ENCODE measurements around the gene PRIMPOL.

The PRIMPOL gene

GRCh38 chr4:184675821-184676492, 26.4 kb downstream of the PRIMPOL start:
- H3K27me3 ChIP-seq (ENCODE audit: control insufficient read depth in 5 of 5, insufficient read depth in 4 of 5, low read length in 5 of 5): no peaks in the 10 kb centered on the region
- H3K9ac ChIP-seq (ENCODE audit: low read length in 5 of 5): no peak overlapping the region
- H3K9me3 ChIP-seq (ENCODE audit: control insufficient read depth in 5 of 5, low read length in 5 of 5): no peaks in the 10 kb centered on the region
- no peak overlapping the region for H3K4me3 ChIP-seq (ENCODE audit: low read depth in 1 of 5, low read length in 5 of 5)
- H3K36me3 ChIP-seq (ENCODE audit: control insufficient read depth in 5 of 5, insufficient read depth in 5 of 5, low read length in 5 of 5): peaks cover 3 to 28% (median 24%) of the 10 kb centered on the region in 5 donors
- H3K4me1 ChIP-seq (ENCODE audit: control insufficient read depth in 5 of 5, insufficient read depth in 5 of 5, low read length in 5 of 5): peaks cover 2 to 7% (median 4%) of the 10 kb centered on the region in 5 donors
- no peak overlapping the region for H3K27ac ChIP-seq (ENCODE audit: low read depth, low read length)

GRCh38 chr4:184680698-184681097, 31.2 kb downstream of the PRIMPOL start:
- no peaks in the 10 kb centered on the region for H3K27me3 ChIP-seq (ENCODE audit: control insufficient read depth in 5 of 5, insufficient read depth in 4 of 5, low read length in 5 of 5)
- H3K9me3 ChIP-seq (ENCODE audit: control insufficient read depth in 5 of 5, low read length in 5 of 5): no peaks in the 10 kb centered on the region
- H3K9ac ChIP-seq (ENCODE audit: low read length in 5 of 5): no peak overlapping the region
- no peak overlapping the region for H3K27ac ChIP-seq (ENCODE audit: low read depth, low read length)
- peaks cover 0 to 8% (median 0%) of the 10 kb centered on the region in 5 donors for H3K36me3 ChIP-seq (ENCODE audit: control insufficient read depth in 5 of 5, insufficient read depth in 5 of 5, low read length in 5 of 5)
- H3K4me3 ChIP-seq (ENCODE audit: low read depth in 1 of 5, low read length in 5 of 5): no peak overlapping the region
- peaks cover 0 to 3% (median 0%) of the 10 kb centered on the region in 5 donors for H3K4me1 ChIP-seq (ENCODE audit: control insufficient read depth in 5 of 5, insufficient read depth in 5 of 5, low read length in 5 of 5)

DNA sequence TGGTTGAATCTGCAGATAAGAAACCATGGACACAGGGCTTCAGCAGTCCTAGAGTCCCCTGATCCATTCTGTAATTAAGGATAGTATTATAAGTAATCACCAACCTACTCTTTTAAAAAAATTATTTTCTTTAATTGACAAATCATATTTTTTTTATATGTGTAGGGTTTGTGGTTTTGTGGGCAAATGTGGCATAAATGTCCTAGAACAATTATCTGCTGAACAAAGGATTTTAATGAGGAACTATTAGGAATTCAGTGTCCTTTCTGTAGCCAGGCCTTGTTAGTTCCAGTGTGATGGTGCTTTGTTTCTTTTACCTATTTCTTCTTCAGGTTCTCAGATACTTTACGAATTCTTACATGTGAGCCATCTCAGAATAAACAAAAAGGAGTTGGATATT, 32.4 kb downstream of the PRIMPOL start:
- H3K9ac ChIP-seq (ENCODE audit: low read length in 5 of 5): no peak overlapping the region
- H3K9me3 ChIP-seq (ENCODE audit: control insufficient read depth in 5 of 5, low read length in 5 of 5): no peaks in the 10 kb centered on the region
- H3K4me1 ChIP-seq (ENCODE audit: control insufficient read depth in 5 of 5, insufficient read depth in 5 of 5, low read length in 5 of 5): peaks cover 0 to 3% (median 0%) of the 10 kb centered on the region in 5 donors
- H3K27me3 ChIP-seq (ENCODE audit: control insufficient read depth in 5 of 5, insufficient read depth in 4 of 5, low read length in 5 of 5): no peaks in the 10 kb centered on the region
- peaks cover 0 to 18% (median 4%) of the 10 kb centered on the region in 5 donors for H3K36me3 ChIP-seq (ENCODE audit: control insufficient read depth in 5 of 5, insufficient read depth in 5 of 5, low read length in 5 of 5)
- no peak overlapping the region for H3K27ac ChIP-seq (ENCODE audit: low read depth, low read length)
- H3K4me3 ChIP-seq (ENCODE audit: low read depth in 1 of 5, low read length in 5 of 5): no peak overlapping the region

DNA sequence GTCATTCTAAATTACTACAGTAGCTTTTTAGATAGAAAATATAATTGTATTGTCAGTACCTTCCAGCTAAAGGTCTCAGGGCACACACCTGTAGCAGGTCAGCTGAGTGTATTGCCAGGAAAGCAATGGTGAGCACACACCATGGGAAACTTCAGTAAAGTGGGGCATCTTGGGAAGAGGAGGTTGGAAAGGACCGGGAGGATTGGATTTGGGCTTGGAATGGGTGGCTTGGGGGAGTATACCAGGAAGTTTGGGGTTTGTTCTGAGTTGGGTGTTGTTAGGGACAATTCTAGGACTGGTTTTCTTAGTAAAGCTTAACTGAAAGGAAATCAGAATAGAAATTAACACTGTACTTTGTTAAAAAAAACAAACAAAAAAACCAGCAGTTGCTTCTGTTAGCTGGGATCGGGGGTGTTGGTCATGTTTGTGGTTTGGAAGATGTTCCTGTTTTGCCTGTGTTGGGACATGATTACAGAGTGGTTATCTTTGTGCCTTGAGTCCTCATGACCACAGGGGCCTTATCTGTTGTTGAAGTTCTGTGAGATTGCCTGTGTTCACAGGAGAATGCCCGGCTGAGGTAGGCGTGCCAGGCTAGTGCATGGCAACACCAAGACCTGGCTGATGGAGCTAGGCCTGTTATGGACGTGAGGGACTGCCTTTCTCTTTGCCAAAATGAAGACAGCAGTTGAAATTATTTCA, 35.1 kb downstream of the PRIMPOL start:
- no peaks in the 10 kb centered on the region for H3K27me3 ChIP-seq (ENCODE audit: control insufficient read depth in 5 of 5, insufficient read depth in 4 of 5, low read length in 5 of 5)
- H3K9me3 ChIP-seq (ENCODE audit: control insufficient read depth in 5 of 5, low read length in 5 of 5): no peaks in the 10 kb centered on the region
- peaks cover 0 to 3% (median 0%) of the 10 kb centered on the region in 5 donors for H3K4me1 ChIP-seq (ENCODE audit: control insufficient read depth in 5 of 5, insufficient read depth in 5 of 5, low read length in 5 of 5)
- no peak overlapping the region for H3K27ac ChIP-seq (ENCODE audit: low read depth, low read length)
- peaks cover 0 to 26% (median 4%) of the 10 kb centered on the region in 5 donors for H3K36me3 ChIP-seq (ENCODE audit: control insufficient read depth in 5 of 5, insufficient read depth in 5 of 5, low read length in 5 of 5)
- H3K9ac ChIP-seq (ENCODE audit: low read length in 5 of 5): no peak overlapping the region
- H3K4me3 ChIP-seq (ENCODE audit: low read depth in 1 of 5, low read length in 5 of 5): no peak overlapping the region

- no peaks in the 10 kb centered on the region for H3K9me3 ChIP-seq (ENCODE audit: control insufficient read depth in 5 of 5, low read length in 5 of 5)
- H3K27me3 ChIP-seq (ENCODE audit: control insufficient read depth in 5 of 5, insufficient read depth in 4 of 5, low read length in 5 of 5): no peaks in the 10 kb centered on the region
- no peak overlapping the region for H3K4me3 ChIP-seq (ENCODE audit: low read depth in 1 of 5, low read length in 5 of 5)
- peaks cover 0 to 2% (median 0%) of the 10 kb centered on the region in 5 donors for H3K4me1 ChIP-seq (ENCODE audit: control insufficient read depth in 5 of 5, insufficient read depth in 5 of 5, low read length in 5 of 5)
- no peak overlapping the region for H3K27ac ChIP-seq (ENCODE audit: low read depth, low read length)
- peaks cover 0 to 21% (median 7%) of the 10 kb centered on the region in 5 donors for H3K36me3 ChIP-seq (ENCODE audit: control insufficient read depth in 5 of 5, insufficient read depth in 5 of 5, low read length in 5 of 5)
- H3K9ac ChIP-seq (ENCODE audit: low read length in 5 of 5): no peak overlapping the region
Observed at GRCh38 chr4:184688005-184688404, 38.5 kb downstream of the PRIMPOL start.

DNA sequence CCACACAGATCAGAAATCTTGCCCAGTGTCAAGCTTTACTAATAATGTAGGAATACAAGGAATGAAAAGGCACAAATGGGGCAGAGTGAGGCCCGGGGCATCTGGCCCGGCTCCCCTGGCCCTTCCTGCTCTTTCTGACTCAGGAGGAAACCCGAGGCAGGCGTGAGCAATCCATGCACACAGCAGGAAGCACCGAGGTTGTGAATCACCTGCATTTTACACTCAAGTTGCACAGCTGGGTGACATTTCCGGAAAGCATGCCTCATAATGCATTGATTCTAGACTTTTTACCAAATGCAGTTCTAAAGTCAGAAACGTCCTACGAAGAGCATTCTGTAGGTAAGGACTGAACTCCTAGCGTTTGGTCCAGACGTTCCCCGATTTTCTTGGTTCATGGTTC, 38.9 kb downstream of the PRIMPOL start:
- Histone ChIP-seq H3K27me3 (ENCODE audit: control insufficient read depth in 5 of 5, insufficient read depth in 4 of 5, low read length in 5 of 5) (no peaks in the 10 kb centered on the region), H3K27ac (ENCODE audit: low read depth, low read length) (no peak overlapping the region), H3K36me3 (ENCODE audit: control insufficient read depth in 5 of 5, insufficient read depth in 5 of 5, low read length in 5 of 5) (peaks cover 0 to 21% (median 7%) of the 10 kb centered on the region in 5 donors), H3K4me3 (ENCODE audit: low read depth in 1 of 5, low read length in 5 of 5) (no peak overlapping the region), H3K9ac (ENCODE audit: low read length in 5 of 5) (no peak overlapping the region), H3K4me1 (ENCODE audit: control insufficient read depth in 5 of 5, insufficient read depth in 5 of 5, low read length in 5 of 5) (peaks cover 0 to 5% (median 0%) of the 10 kb centered on the region in 5 donors), H3K9me3 (ENCODE audit: control insufficient read depth in 5 of 5, low read length in 5 of 5) (no peaks in the 10 kb centered on the region)

DNA sequence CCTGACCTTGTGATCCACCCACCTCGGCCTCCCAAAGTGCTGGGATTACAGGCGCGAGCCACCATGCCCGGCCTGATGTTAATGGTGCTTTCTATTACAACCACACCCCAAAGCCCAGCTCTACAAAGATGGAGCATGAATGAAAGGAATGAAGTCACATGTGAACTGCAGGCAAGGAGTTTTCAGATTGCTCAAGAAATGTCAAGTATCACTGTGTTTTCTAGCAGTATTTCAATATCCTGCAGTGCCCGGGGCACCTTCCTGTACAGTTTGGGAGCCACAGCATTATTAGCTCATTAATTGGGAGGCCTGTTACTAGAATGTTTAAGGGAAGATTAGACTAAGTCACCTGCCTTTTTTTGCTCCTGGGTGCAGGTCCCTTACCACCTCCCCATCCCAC, 40.1 kb downstream of the PRIMPOL start:
- Histone ChIP-seq H3K4me3 (ENCODE audit: low read depth in 1 of 5, low read length in 5 of 5) (no peak overlapping the region), H3K9ac (ENCODE audit: low read length in 5 of 5) (no peak overlapping the region), H3K36me3 (ENCODE audit: control insufficient read depth in 5 of 5, insufficient read depth in 5 of 5, low read length in 5 of 5) (peaks cover 7 to 26% (median 14%) of the 10 kb centered on the region in 5 donors), H3K27me3 (ENCODE audit: control insufficient read depth in 5 of 5, insufficient read depth in 4 of 5, low read length in 5 of 5) (no peaks in the 10 kb centered on the region), H3K4me1 (ENCODE audit: control insufficient read depth in 5 of 5, insufficient read depth in 5 of 5, low read length in 5 of 5) (peaks cover 0 to 5% (median 0%) of the 10 kb centered on the region in 5 donors), H3K9me3 (ENCODE audit: control insufficient read depth in 5 of 5, low read length in 5 of 5) (no peaks in the 10 kb centered on the region), H3K27ac (ENCODE audit: low read depth, low read length) (no peak overlapping the region)

DNA sequence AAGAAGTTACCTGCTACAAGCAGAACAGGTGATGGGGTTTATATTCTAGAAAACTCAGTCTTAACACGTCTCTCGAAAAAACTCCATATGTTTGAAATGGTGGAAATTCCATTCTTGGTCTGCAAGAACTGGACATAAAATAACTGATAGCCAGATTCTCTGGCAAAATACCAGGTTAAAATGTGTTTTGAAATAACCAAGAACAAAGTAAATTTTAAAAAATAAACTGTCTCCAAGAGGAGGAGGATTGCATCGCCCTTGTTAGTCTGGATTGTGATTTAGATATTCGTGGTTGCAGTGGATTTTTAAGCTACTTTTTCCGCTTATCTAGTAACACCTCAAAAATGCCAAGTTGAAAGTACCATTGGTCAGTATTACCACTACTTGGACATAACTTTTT, 43.5 kb downstream of the PRIMPOL start:
- Histone ChIP-seq H3K4me1 (ENCODE audit: control insufficient read depth in 5 of 5, insufficient read depth in 5 of 5, low read length in 5 of 5) (peaks cover 0 to 5% (median 0%) of the 10 kb centered on the region in 5 donors), H3K27ac (ENCODE audit: low read depth, low read length) (no peak overlapping the region), H3K36me3 (ENCODE audit: control insufficient read depth in 5 of 5, insufficient read depth in 5 of 5, low read length in 5 of 5) (peaks cover 6 to 30% (median 10%) of the 10 kb centered on the region in 5 donors), H3K27me3 (ENCODE audit: control insufficient read depth in 5 of 5, insufficient read depth in 4 of 5, low read length in 5 of 5) (no peaks in the 10 kb centered on the region), H3K9ac (ENCODE audit: low read length in 5 of 5) (no peak overlapping the region), H3K9me3 (ENCODE audit: control insufficient read depth in 5 of 5, low read length in 5 of 5) (no peaks in the 10 kb centered on the region), H3K4me3 (ENCODE audit: low read depth in 1 of 5, low read length in 5 of 5) (no peak overlapping the region)

- H3K9ac ChIP-seq (ENCODE audit: low read length in 5 of 5): no peak overlapping the region
- H3K27me3 ChIP-seq (ENCODE audit: control insufficient read depth in 5 of 5, insufficient read depth in 4 of 5, low read length in 5 of 5): no peaks in the 10 kb centered on the region
- no peak overlapping the region for H3K27ac ChIP-seq (ENCODE audit: low read depth, low read length)
- no peaks in the 10 kb centered on the region for H3K9me3 ChIP-seq (ENCODE audit: control insufficient read depth in 5 of 5, low read length in 5 of 5)
- H3K36me3 ChIP-seq (ENCODE audit: control insufficient read depth in 5 of 5, insufficient read depth in 5 of 5, low read length in 5 of 5): peaks cover 6 to 30% (median 10%) of the 10 kb centered on the region in 5 donors
- H3K4me3 ChIP-seq (ENCODE audit: low read depth in 1 of 5, low read length in 5 of 5): no peak overlapping the region
- H3K4me1 ChIP-seq (ENCODE audit: control insufficient read depth in 5 of 5, insufficient read depth in 5 of 5, low read length in 5 of 5): peaks cover 0 to 5% (median 0%) of the 10 kb centered on the region in 5 donors
Observed at GRCh38 chr4:184694412-184694956, 44.9 kb downstream of the PRIMPOL start.
